Astrocyte of the cerebellum (primary cell): ENCODE results near the gene HSCB.

Experiments used
- DNase-seq: peaks from one replicate; pipeline ENCODE4 v3.0.0-alpha.2; 2011; ENCODE audit warnings: low read depth
- H3K4me3 ChIP-seq: 2 replicates; pipeline ENCODE4 v1.5.1; 2011; ENCODE audit warnings: mild to moderate bottlenecking, low read depth, low read length, moderate library complexity
- in situ Hi-C: cut with HindIII; loops from 2 replicates; pipeline ENCODE4 v1.10.0; 2017; ENCODE audit warnings: low sequenced_read_pairs
- TF ChIP-seq, protein P1 (sequence below): IDR thresholded peaks from 2 replicates; pipeline ENCODE4 v1.5.1; 2012; ENCODE audit warnings: low read length, low read depth, moderate library complexity, mild to moderate bottlenecking; ENCODE audit errors: missing control alignments

The HSCB gene

DNA sequence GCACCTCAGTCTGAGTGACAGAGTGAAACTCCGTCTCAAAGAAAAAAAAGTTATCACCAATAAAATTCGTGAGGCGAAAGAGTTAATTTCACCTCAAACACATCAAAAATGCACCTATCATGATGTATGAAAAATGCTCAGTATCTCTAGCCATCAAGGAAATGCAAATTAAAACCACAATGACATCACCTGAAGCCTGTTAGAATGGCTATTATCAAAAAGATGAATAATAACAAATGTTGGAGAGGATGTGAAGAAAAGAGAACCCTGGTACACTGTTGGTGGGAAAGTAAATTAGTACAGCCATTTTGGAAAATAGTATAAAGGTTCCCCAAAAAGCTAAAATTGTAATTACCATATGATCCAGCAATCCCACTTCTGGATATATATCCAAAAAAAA lies 23.8 kb upstream of the HSCB start:
- DNase-seq, result no peak
- in situ Hi-C loops, result no loop called here
- no peak overlapping the region for H3K4me3 ChIP-seq
- TF ChIP-seq, protein P1, sequence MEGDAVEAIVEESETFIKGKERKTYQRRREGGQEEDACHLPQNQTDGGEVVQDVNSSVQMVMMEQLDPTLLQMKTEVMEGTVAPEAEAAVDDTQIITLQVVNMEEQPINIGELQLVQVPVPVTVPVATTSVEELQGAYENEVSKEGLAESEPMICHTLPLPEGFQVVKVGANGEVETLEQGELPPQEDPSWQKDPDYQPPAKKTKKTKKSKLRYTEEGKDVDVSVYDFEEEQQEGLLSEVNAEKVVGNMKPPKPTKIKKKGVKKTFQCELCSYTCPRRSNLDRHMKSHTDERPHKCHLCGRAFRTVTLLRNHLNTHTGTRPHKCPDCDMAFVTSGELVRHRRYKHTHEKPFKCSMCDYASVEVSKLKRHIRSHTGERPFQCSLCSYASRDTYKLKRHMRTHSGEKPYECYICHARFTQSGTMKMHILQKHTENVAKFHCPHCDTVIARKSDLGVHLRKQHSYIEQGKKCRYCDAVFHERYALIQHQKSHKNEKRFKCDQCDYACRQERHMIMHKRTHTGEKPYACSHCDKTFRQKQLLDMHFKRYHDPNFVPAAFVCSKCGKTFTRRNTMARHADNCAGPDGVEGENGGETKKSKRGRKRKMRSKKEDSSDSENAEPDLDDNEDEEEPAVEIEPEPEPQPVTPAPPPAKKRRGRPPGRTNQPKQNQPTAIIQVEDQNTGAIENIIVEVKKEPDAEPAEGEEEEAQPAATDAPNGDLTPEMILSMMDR, result no peak

DNA sequence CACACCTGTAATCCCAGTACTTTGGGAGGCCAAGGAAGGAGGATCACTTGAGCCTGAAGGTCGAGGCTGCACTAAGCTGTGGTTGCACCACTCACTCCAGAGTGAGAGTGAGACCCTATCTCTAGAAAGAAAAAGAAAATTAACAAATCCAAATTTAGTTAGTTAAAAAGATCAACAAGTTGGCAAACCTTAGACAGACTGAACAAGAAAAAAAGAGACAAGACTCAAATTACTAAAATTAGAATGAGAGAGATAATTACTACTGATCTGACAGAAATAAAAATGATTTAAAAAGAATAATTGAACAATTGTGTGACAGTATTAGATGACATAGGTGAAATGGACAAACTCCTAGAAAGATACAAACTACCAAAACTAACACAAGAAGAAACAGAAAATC lies 13.8 kb upstream of the HSCB start:
- in situ Hi-C loops, result no loop called here
- TF ChIP-seq, protein P1, result no peak
- no peak for DNase-seq
- no peak overlapping the region for H3K4me3 ChIP-seq

DNA sequence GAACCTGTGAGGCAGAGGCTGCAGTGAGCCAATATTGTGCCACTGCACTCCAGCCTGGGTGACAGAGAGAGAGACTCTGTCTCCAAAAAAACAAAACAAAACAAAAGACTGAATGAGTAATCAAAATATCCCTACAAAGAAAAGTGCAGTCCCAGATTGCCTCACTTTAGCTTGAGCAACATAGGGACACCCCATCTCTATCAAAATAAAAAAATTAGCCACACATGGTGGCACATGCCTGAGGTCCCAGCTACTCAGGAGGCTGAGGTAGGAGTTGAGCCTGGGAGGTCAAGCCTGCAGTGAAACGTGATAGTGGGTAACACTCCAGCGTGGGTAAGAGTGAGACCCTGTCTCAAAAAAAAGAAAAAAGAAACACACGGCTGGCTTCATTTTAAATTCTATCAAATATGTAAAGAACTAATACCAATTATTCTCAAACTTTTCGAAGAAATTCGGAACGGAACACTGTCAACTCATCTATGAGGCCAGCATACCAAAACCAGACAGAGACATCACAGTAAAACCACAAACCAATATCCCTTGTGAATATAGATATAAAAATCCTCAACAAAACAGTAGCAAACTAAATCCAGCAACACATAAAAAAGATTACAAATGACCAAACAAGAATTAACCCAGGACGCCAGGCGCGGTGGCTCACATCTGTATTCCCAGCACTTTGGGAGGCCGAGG lies 13.1 kb upstream of the HSCB start:
- no peak overlapping the region for H3K4me3 ChIP-seq
- TF ChIP-seq, protein P1, result no peak
- DNase-seq, result no peak
- in situ Hi-C loops, result no loop called here

DNA sequence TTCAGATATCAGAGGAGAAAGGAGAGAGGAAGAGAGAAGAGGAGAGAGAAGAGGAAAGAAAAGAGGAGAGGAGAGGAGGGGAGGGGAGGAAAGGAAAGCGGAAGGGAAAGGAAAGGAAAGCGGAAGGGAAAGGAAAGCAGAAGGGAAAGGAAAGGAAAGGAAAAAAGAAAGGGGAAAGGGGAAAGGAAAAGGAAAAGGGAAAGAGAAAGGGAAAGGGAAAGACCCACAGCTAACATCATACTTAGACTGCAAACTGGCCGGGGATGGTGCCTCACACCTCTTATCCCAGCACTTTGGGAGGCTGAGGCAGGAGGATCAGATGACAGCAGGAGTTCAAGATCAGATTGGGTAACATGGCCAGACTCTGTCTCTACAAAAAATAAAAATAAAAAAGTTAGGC lies 11.7 kb upstream of the HSCB start:
- TF ChIP-seq, protein P1, result no peak
- in situ Hi-C loops, result no loop called here
- no peak for DNase-seq
- no peak overlapping the region for H3K4me3 ChIP-seq

DNA sequence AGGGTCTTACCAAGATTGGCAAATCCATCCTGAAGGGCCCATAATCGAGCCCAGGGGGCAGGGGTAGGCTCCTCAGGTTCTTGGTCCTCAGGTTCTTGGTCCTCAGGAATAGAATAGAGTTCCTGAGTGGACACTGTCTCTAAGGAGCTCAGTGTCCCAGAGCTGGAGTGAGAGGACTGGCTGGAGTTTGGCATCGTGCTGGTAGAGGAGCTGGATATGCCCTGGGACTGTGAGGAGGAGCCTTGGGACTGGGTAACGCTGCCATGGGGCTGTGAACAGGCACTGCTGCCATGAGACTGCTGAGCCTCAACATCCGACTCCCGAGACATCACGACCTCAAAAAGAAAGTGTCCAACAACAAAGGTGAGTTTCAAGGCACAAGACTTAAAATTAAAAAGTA lies 7.4 kb upstream of the HSCB start:
- in situ Hi-C loops, result no loop called here
- no peak overlapping the region for H3K4me3 ChIP-seq
- DNase-seq, result no peak
- TF ChIP-seq, protein P1, result no peak

DNA sequence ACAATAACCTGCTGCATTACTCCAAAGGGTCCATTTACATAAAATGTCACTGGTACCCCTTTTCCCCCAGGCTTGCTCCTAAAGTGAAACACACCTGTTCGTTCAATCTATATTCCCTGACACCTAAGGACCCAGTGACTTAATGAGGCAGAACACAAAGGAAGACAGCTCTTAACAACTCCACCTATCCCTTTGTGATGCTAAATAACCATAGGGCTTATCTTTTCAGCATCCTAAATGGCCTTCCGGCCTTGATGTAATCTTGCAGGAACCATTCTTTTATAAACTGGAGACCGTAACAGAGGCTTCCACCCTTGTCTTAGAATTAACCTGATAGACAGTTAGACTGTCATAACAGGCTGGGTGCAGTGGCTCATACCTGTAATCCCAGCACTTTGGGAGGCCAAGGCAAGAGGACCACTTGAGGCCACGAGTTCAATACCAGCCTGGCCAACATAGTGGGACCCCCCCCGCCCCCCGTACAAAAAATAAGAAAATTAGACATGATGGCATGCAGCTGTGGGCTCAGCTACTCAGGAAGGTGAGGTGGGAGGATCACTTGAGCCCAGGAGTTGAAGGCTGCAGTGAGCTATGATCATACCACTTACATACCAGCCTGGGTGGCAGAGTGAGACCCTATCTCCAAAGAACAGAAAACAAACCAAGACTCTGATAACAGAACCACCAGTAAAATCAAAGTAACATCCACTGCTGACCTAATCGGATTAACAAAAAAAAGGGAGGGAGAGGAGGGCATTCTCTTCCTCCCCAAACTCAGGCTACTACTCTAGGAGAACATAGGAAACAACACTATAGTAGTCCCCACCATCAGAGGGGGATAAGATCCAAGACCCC lies 5.3 kb upstream of the HSCB start:
- H3K4me3 ChIP-seq, result no peak overlapping the region
- TF ChIP-seq, protein P1, result no peak
- in situ Hi-C loops, result no loop called here
- no peak for DNase-seq
